ENCODE data around the gene FAM3D.

- no peak for TF ChIP-seq CTCF (IDR thresholded peaks at IDR 0.05 in 2 of 3, conservative IDR thresholded peaks at IDR 0.05 in 1 of 3; ENCODE audit: control insufficient read depth in 2 of 3, extremely low read depth in 1 of 3, insufficient read depth in 1 of 3, low read depth in 3 of 3, low read length in 3 of 3)
- no peak for TF ChIP-seq RBBP5 (conservative IDR thresholded peaks at IDR 0.05)
- TF ChIP-seq YY1 (IDR thresholded peaks at IDR 0.05; ENCODE audit: low read depth, low read length): no peak
These were observed 53.7 kb downstream of the FAM3D start for GRCh38 chr3:58612830-58613229.
